PC-3 (cell line): Measurements from ENCODE around the gene SARM1.

Source experiments
- EZH2 ChIP-seq: fragments of 300-600 bp; sonication (generic); IDR thresholded peaks from one replicate; pipeline ENCODE4 v1.6.1; 2017; ENCODE audit warnings: antibody characterized with exemption, mild to moderate bottlenecking, low read length; ENCODE audit not compliant: unreplicated experiment
- TF ChIP-seq, protein P1 (sequence below): fragments of 300-600 bp; sonication (generic); conservative IDR thresholded peaks from 2 replicates; pipeline ENCODE4 v1.5.1; 2017; ENCODE audit warnings: antibody characterized with exemption, low read depth, mild to moderate bottlenecking, low read length

- TF ChIP-seq, protein P1, sequence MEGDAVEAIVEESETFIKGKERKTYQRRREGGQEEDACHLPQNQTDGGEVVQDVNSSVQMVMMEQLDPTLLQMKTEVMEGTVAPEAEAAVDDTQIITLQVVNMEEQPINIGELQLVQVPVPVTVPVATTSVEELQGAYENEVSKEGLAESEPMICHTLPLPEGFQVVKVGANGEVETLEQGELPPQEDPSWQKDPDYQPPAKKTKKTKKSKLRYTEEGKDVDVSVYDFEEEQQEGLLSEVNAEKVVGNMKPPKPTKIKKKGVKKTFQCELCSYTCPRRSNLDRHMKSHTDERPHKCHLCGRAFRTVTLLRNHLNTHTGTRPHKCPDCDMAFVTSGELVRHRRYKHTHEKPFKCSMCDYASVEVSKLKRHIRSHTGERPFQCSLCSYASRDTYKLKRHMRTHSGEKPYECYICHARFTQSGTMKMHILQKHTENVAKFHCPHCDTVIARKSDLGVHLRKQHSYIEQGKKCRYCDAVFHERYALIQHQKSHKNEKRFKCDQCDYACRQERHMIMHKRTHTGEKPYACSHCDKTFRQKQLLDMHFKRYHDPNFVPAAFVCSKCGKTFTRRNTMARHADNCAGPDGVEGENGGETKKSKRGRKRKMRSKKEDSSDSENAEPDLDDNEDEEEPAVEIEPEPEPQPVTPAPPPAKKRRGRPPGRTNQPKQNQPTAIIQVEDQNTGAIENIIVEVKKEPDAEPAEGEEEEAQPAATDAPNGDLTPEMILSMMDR: no peak
- no peak for TF ChIP-seq EZH2
These were observed 32.5 kb downstream of the SARM1 start for GRCh38 chr17:28404007-28404406.
